Measurements from ENCODE around the gene TSC22D3.

TSC22D3 gene

DNA sequence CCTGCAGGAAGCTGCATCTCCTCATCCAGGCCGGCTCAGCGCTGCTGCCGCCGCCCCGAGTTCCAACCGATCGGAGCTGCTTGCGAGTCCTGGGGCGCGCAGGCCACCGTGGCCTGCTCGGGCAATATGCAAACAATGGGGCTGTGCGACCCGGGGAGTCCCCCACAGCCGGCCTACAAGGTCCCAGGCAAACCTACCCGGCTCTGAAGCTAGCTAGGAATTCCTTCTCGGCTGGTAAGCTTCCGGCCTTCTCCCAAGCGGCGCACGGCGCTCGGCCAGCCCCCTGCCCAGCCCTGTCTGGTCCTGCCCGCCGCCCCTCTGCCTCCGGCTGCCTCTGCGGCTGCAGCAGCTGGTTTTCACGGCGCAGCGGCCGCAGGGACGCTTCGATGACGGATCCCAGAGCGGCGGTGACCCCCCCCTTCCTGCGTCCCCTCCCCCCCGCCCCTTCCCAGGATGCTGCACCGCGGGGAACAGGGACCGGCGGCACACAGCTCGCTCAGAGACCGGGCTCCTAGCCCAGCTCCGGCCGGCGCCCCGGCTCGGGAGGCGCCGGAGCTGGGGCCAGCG lies 59.4 kb downstream of the TSC22D3 start:
- H3K27ac ChIP-seq, result peak overlapping the region; percentile 66
- TF ChIP-seq ZFX (IDR thresholded peaks at IDR 0.05; ENCODE audit: borderline replicate concordance), result no peak
- TF ChIP-seq, protein P1, sequence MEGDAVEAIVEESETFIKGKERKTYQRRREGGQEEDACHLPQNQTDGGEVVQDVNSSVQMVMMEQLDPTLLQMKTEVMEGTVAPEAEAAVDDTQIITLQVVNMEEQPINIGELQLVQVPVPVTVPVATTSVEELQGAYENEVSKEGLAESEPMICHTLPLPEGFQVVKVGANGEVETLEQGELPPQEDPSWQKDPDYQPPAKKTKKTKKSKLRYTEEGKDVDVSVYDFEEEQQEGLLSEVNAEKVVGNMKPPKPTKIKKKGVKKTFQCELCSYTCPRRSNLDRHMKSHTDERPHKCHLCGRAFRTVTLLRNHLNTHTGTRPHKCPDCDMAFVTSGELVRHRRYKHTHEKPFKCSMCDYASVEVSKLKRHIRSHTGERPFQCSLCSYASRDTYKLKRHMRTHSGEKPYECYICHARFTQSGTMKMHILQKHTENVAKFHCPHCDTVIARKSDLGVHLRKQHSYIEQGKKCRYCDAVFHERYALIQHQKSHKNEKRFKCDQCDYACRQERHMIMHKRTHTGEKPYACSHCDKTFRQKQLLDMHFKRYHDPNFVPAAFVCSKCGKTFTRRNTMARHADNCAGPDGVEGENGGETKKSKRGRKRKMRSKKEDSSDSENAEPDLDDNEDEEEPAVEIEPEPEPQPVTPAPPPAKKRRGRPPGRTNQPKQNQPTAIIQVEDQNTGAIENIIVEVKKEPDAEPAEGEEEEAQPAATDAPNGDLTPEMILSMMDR (IDR thresholded peaks at IDR 0.05), result no peak

DNA sequence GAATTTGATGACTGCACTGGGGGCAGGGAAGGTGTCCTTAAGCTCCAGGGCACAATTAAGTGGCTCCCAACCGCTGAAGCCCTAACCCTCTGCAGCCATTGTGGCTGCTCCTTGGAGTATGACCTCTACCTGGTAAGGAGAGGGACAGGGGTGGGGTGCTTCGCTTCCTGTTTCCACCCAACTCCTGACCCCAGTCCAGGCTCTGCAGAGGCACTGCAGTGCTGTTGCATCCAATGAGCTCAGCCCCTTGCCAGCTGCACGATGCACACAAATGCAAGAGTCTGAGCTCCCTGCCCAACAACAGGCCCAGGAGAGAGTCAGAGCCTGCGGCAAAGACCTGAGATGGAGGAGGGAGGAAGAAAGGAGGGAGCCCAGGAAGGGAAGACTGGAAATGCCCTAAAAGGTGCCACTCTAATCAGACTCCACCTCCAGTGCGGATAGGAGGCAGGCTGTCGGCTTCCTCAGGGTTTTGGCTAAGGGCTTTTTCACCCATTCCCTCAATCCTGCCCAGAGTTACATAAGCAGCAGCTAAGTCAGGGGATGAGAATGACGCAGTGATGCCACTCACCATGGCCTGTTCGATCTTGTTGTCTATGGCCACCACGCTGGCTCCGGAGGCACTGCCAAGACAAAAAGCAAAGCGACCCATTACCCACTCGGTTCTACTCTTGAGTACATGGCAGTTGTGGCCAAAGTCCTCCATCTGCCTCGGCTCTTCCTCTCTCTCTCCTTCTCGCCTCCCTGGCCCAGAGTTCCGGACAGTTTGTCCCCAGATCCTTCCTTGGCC lies 60.1 kb downstream of the TSC22D3 start:
- H3K27ac ChIP-seq, result peak overlapping the region; percentile 66; the same call in 1 of the 2 replicates

DNA sequence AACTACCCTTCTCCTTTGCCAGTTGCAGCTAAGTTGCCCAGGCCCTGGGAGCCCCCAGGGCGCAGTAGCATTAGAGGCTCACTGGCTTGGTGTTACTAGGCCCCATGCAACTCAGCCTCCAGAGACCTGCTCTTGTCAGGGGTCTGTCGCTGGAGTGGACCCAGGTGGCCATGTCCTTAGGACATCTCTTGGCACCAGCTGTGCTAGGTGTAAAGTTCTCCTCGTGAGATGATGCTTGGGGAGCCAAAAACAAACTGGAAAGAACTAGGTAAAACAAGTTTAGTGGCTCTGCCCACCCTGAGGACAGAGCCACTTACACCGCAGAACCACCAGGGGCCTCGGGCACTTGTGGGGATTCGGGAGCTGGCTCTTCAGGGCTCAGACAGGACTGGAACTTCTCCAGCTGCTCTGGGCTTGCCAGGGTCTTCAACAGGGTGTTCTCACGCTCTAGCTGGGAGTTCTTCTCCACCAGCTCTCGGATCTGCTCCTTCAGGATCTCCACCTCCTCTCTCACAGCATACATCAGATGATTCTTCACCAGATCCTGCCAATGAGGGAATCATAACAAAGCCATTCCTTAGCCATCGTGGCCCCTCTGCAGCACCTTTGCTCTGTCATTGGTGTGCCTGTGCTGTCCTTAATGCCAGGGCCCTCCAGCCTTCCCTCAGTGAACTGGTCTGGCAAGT lies 61.2 kb downstream of the TSC22D3 start:
- no peak for TF ChIP-seq ZFX (IDR thresholded peaks at IDR 0.05; ENCODE audit: borderline replicate concordance)
- TF ChIP-seq, protein P1 (IDR thresholded peaks at IDR 0.05), result no peak
- no peak overlapping the region for H3K27ac ChIP-seq

More for the DNA sequence above, 60.1 kb downstream of the TSC22D3 start:
- TF ChIP-seq, protein P1 (IDR thresholded peaks at IDR 0.05), result no peak
- no peak for TF ChIP-seq ZFX (IDR thresholded peaks at IDR 0.05; ENCODE audit: borderline replicate concordance)

DNA sequence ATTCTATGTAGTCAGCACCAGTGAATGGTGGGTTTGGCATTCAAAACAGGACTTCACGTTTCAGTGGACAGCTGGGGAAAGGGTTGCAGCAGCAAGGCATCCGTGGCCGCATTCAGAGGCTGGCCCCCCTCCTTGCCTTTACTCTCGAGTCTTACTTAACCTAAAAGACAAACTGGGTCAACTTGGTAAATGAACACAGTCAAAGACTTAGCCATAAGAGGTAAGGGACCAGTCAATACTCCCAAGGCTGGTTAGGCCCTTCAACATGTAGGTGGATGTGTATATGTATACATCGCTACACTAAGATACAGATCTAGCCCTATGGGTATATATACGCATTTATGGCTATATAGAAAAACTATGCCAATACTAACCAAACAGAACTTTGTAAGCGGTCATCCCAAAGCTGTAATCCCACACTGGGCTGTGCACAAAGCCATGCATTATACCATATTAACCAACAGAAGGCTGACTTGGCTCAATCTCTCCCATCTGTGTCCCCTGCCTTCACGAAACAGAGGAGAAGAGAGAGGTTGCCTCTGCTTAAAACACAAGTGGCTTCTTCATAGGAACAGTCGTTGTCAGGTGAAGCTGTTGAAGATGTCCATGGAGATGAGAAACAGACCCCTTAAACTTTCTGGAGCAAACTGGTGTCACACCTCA lies 61.9 kb downstream of the TSC22D3 start:
- no peak for TF ChIP-seq ZFX (IDR thresholded peaks at IDR 0.05; ENCODE audit: borderline replicate concordance)
- TF ChIP-seq, protein P1 (IDR thresholded peaks at IDR 0.05), result no peak
- no peak overlapping the region for H3K27ac ChIP-seq

DNA sequence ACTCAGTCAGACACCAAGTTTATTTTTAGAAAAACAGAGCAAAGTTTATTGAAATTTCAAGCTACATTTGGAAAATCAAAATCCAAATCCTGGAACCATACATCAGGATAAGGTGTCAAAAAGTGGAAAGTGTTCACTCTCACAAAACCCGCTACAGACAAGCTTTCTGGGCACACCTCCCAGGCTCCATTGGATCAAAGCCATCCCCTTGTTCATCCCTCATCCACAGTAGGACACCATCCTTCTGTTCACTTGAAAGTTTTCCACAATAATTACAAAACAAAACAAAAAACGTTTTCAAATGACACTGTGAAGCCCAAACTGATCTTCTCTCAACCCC lies 62.4 kb downstream of the TSC22D3 start:
- H3K27ac ChIP-seq, result no peak overlapping the region
- no peak for TF ChIP-seq ZFX (IDR thresholded peaks at IDR 0.05; ENCODE audit: borderline replicate concordance)
- TF ChIP-seq, protein P1 (IDR thresholded peaks at IDR 0.05), result no peak

DNA sequence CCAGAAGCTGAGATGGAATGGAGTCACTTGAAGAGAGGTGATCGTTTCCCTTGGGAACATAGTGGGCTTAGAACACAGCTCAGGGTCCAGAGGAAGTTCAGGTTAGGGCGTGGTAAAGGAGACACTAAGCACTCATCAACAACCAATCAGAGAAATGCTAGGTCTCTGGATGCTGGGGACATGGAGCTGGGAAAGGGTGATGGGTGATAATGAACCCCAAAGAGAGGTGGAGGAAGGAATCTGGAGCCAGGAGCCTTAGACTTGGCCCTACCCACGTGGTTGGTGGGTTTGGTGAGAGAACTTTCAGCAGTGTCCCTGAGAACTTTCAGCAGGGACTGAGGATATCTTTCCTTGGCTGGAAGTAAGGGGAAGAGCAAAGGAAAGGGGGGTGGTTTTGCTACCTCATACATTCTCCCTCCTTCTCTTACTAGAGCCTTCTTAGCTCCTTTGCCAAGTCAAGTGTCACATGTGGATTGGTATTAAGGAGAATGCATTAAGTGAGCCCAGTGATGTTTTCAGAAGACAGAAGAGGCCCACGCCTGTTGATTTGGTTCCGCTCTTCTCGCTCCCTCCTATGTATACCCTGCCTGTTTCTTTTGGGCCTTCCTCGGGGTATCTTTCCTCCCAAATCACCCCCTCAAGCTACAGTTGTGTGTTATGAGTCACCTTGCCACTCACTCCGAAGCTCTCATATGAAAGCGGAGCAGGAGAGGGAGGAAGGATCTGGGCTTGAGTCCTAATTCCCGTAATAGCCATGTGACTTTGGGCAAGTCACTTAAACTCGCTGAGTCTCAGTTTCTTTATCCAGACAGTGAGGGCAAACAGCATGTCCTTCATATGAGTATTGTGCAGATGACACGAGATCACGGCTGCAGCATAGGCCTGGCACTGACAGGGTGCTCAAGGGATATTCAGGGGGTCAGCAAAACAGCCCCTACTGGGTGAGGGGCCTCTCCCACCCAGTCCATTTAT lies 63.1 kb downstream of the TSC22D3 start:
- H3K27ac ChIP-seq, result no peak overlapping the region

More for the DNA sequence above, 63.1 kb downstream of the TSC22D3 start:
- TF ChIP-seq ZFX (IDR thresholded peaks at IDR 0.05; ENCODE audit: borderline replicate concordance), result no peak
- TF ChIP-seq, protein P1 (IDR thresholded peaks at IDR 0.05), result no peak
